Measurements from ENCODE around the gene FBLN2.

FBLN2 gene

GRCh38 chr3:13648060-13649001 lies 99.4 kb downstream of the FBLN2 start:
- peak; percentile 95 for DNase-seq (ENCODE audit: low spot score)

- peak; percentile 91 for DNase-seq (ENCODE audit: low spot score)
Measured at GRCh38 chr3:13650210-13651056, 101.5 kb downstream of the FBLN2 start.

- DNase-seq (ENCODE audit: low spot score): no peak
Measured at GRCh38 chr3:13651057-13651400, 102.1 kb downstream of the FBLN2 start.

- DNase-seq (ENCODE audit: low spot score): no peak
Measured at GRCh38 chr3:13651775-13652428, 103.0 kb downstream of the FBLN2 start.

GRCh38 chr3:13652728-13653127 lies 103.8 kb downstream of the FBLN2 start:
- DNase-seq (ENCODE audit: low spot score): no peak

- no peak for DNase-seq (ENCODE audit: low spot score)
Measured at GRCh38 chr3:13653631-13654279, 104.8 kb downstream of the FBLN2 start.

GRCh38 chr3:13654330-13655060 lies 105.6 kb downstream of the FBLN2 start:
- DNase-seq (ENCODE audit: low spot score): peak; percentile 68

GRCh38 chr3:13655061-13655913 lies 106.4 kb downstream of the FBLN2 start:
- DNase-seq (ENCODE audit: low spot score): peak; percentile 95

GRCh38 chr3:13656584-13657301 lies 107.8 kb downstream of the FBLN2 start:
- DNase-seq (ENCODE audit: low spot score): no peak

- DNase-seq (ENCODE audit: low spot score): peak; percentile 93
Measured at GRCh38 chr3:13657660-13658435, 108.9 kb downstream of the FBLN2 start.

GRCh38 chr3:13658681-13659080 lies 109.8 kb downstream of the FBLN2 start:
- no peak for DNase-seq (ENCODE audit: low spot score)

GRCh38 chr3:13659221-13659969 lies 110.5 kb downstream of the FBLN2 start:
- no peak for DNase-seq (ENCODE audit: low spot score)

GRCh38 chr3:13660042-13660874 lies 111.3 kb downstream of the FBLN2 start:
- DNase-seq (ENCODE audit: low spot score): no peak

- no peak for DNase-seq (ENCODE audit: low spot score)
Measured at GRCh38 chr3:13661121-13661520, 112.2 kb downstream of the FBLN2 start.

GRCh38 chr3:13662238-13662847 lies 113.4 kb downstream of the FBLN2 start:
- DNase-seq (ENCODE audit: low spot score): peak; percentile 45

GRCh38 chr3:13663781-13664535 lies 115.0 kb downstream of the FBLN2 start:
- no peak for DNase-seq (ENCODE audit: low spot score)
